CD4-positive, alpha-beta T cell (primary cell): ENCODE results near the gene HOXD8. TPM values are rescaled to one million over a fixed set of nuclear protein-coding genes. Genes with fewer than 3 reads are reported as not detected.

Experiments
- ATAC-seq: fragments of 200-7000 bp; cut with Tn5 transposase; one replicate; pipeline ENCODE4 v1.10.0; 2022; ENCODE audit warnings: mild to moderate bottlenecking; ENCODE audit not compliant: poor library complexity
- CTCF ChIA-PET: fragments of 350-600 bp; sonication (Branson Sonifier 250); formaldehyde crosslinking; loops from one replicate; lab custom pipeline; 2021; ENCODE audit warnings: antibody characterized with exemption, inconsistent platforms; lab: Charles Lee
- POLR2A ChIA-PET: fragments of 350-600 bp; sonication (Branson Sonifier 250); formaldehyde crosslinking; loops from one replicate; lab custom pipeline; 2021; ENCODE audit warnings: antibody characterized with exemption, inconsistent platforms; lab: Charles Lee
- DNase-seq, 14 experiments: peaks; one replicate each; pipeline ENCODE4 v3.0.0-alpha.2; 2013 to 2020; ENCODE audit warnings: mixed read lengths in 2 of 14
- H3K27ac ChIP-seq, 2 donors: one replicate each; pipeline versions ENCODE4 v1.5.1 to v1.7.0; 2013; ENCODE audit warnings: low read length in 2 of 2, low read depth in 1 of 2, mild to moderate bottlenecking in 1 of 2
- H3K27me3 ChIP-seq, 2 experiments: 1 replicate in 1 of 2; 2 replicates in 1 of 2; pipeline versions ENCODE4 v1.6.1 to v1.7.0; 2013; ENCODE audit warnings: low read length in 2 of 2, control low read depth in 1 of 2, mild to moderate bottlenecking in 1 of 2, moderate library complexity in 1 of 2; ENCODE audit not compliant: insufficient read depth in 2 of 2, control insufficient read depth in 1 of 2
- H3K36me3 ChIP-seq: one replicate; pipeline ENCODE4 v1.6.1; 2013; ENCODE audit warnings: low read length, control low read depth; ENCODE audit not compliant: insufficient read depth
- H3K4me1 ChIP-seq: one replicate; pipeline ENCODE4 v1.6.1; 2013; ENCODE audit warnings: low read length, control low read depth; ENCODE audit not compliant: insufficient read depth
- H3K4me3 ChIP-seq: one replicate; pipeline ENCODE4 v1.5.1; 2013; ENCODE audit warnings: mild to moderate bottlenecking, low read length, moderate library complexity
- H3K9me3 ChIP-seq, 2 experiments: 1 replicate in 1 of 2; 2 replicates in 1 of 2; pipeline versions ENCODE4 v1.6.1 to v1.7.0; 2013; ENCODE audit warnings: low read length in 2 of 2, mild to moderate bottlenecking in 2 of 2, control low read depth in 1 of 2, moderate library complexity in 1 of 2; ENCODE audit not compliant: control insufficient read depth in 1 of 2, insufficient read depth in 1 of 2
- H3K27ac Mint-ChIP-seq: one replicate; pipeline ENCODE4 v1.8.0; 2020; ENCODE audit warnings: mixed read lengths
- H3K27me3 Mint-ChIP-seq: one replicate; pipeline ENCODE4 v1.8.0; 2021; ENCODE audit warnings: mixed read lengths
- H3K36me3 Mint-ChIP-seq: one replicate; pipeline ENCODE4 v1.8.0; 2021; ENCODE audit warnings: low read depth, mixed read lengths
- H3K4me1 Mint-ChIP-seq: one replicate; pipeline ENCODE4 v1.8.0; 2021; ENCODE audit warnings: low read depth, mixed read lengths
- H3K4me3 Mint-ChIP-seq: one replicate; pipeline ENCODE4 v1.8.0; 2020; ENCODE audit warnings: mild to moderate bottlenecking, mixed read lengths
- H3K9me3 Mint-ChIP-seq: one replicate; pipeline ENCODE4 v1.8.0; 2020; ENCODE audit warnings: mixed read lengths
- CTCF ChIP-seq: fragments of 200-600 bp; IDR thresholded peaks from one replicate; pipeline ENCODE4 v1.8.0; 2022; ENCODE audit warnings: antibody characterized with exemption, mild to moderate bottlenecking
- intact Hi-C, 2 experiments: fragments of 100-400 bp; cut with DNase I in 1 of 2; cut with micrococcal nuclease in 1 of 2; formaldehyde crosslinking; loops; one replicate each; pipeline versions ENCODE4 v1.15.1 to v1.9.0; 2023 to 2025; cut with DNase I, micrococcal nuclease
- total RNA-seq, 174 experiments: library from RNA in 2 of 174; stranded (reverse) in 2 of 174; gene quantifications; one replicate each; pipeline ENCODE4 v1.2.3 and lab custom pipeline; 2021 to 2026

The HOXD8 gene
- total RNA-seq, 2 experiments from 2014 or later: not detected

GRCh38 chr2:176101842-176102241, 27.7 kb upstream of the HOXD8 start:
- H3K4me3 ChIP-seq: no peak overlapping the region
- TF ChIP-seq CTCF: no peak
- DNase-seq (no peak), ATAC-seq (no peak)
- ChIA-PET POLR2A (no interaction called here), CTCF (interaction anchor here (1.2 kb wide), 1 partner anchor 9 kb away, joined by 3 read pairs; no protein-coding TSS in a partner anchor)
- H3K36me3 ChIP-seq: no peaks in the 10 kb centered on the region
- Mint-ChIP-seq H3K9me3 (no peaks in the 10 kb centered on the region), H3K36me3 (no peaks in the 10 kb centered on the region), H3K4me1 (peaks cover 40% of the 10 kb centered on the region), H3K27ac (no peak overlapping the region), H3K4me3 (no peak overlapping the region), H3K27me3 (peaks cover 94% of the 10 kb centered on the region)
- H3K27me3 ChIP-seq: peaks cover 96 to 99% of the 10 kb centered on the region in 2 experiments
- H3K27ac ChIP-seq: no peak overlapping the region
- peaks cover 40% of the 10 kb centered on the region for H3K4me1 ChIP-seq
- peaks cover 0 to 65% of the 10 kb centered on the region in 2 experiments for H3K9me3 ChIP-seq
- intact Hi-C loops: no loop called here

- no peak overlapping the region for H3K4me3 ChIP-seq
- no peak for ATAC-seq
- H3K27ac Mint-ChIP-seq: no peak overlapping the region
- CTCF ChIA-PET: interaction anchor here (0.9 to 1.2 kb wide), 2 partner anchors 8 to 25 kb away, joined by 3 read pairs; no protein-coding TSS in a partner anchor
- H3K27ac ChIP-seq: no peak overlapping the region
- no peaks in the 10 kb centered on the region for H3K36me3 ChIP-seq
- no peak for DNase-seq
- peaks cover 39% of the 10 kb centered on the region for H3K4me1 Mint-ChIP-seq
- intact Hi-C loops: no loop called here
- H3K27me3 ChIP-seq: peaks cover 95 to 98% of the 10 kb centered on the region in 2 experiments
- peaks cover 39% of the 10 kb centered on the region for H3K4me1 ChIP-seq
- H3K27me3 Mint-ChIP-seq: peaks cover 92% of the 10 kb centered on the region
- POLR2A ChIA-PET: no interaction called here
- no peak overlapping the region for H3K4me3 Mint-ChIP-seq
- H3K36me3 Mint-ChIP-seq: no peaks in the 10 kb centered on the region
- H3K9me3 Mint-ChIP-seq: no peaks in the 10 kb centered on the region
- TF ChIP-seq CTCF: no peak
- peaks cover 0 to 66% of the 10 kb centered on the region in 2 experiments for H3K9me3 ChIP-seq
Observed at GRCh38 chr2:176102309-176102866, 27.1 kb upstream of the HOXD8 start.

GRCh38 chr2:176103194-176103593, 26.3 kb upstream of the HOXD8 start:
- CTCF ChIA-PET: interaction anchor here (0.9 kb wide), 1 partner anchor 24 kb away, joined by 3 read pairs; no protein-coding TSS in a partner anchor

More at GRCh38 chr2:176103194-176103593, 26.3 kb upstream of the HOXD8 start:
- intact Hi-C loops: no loop called here
- Mint-ChIP-seq H3K4me3 (peak overlapping the region; percentile 45), H3K4me1 (peaks cover 31% of the 10 kb centered on the region), H3K36me3 (no peaks in the 10 kb centered on the region), H3K27me3 (peaks cover 86% of the 10 kb centered on the region), H3K27ac (no peak overlapping the region), H3K9me3 (no peaks in the 10 kb centered on the region)
- no peak overlapping the region for H3K4me3 ChIP-seq
- DNase-seq (no peak), ATAC-seq (no peak)
- TF ChIP-seq CTCF: no peak
- H3K27me3 ChIP-seq: peaks cover 87 to 95% of the 10 kb centered on the region in 2 experiments
- peaks cover 31% of the 10 kb centered on the region for H3K4me1 ChIP-seq
- H3K27ac ChIP-seq: no peak overlapping the region
- H3K36me3 ChIP-seq: no peaks in the 10 kb centered on the region
- POLR2A ChIA-PET: no interaction called here
- peaks cover 0 to 63% of the 10 kb centered on the region in 2 experiments for H3K9me3 ChIP-seq
